Raji (cell line): ENCODE data around the gene OR10H1.

Source experiments
- POLR2A ChIP-seq: IDR thresholded peaks from 2 replicates; pipeline ENCODE4 v1.6.1; 2011; ENCODE audit warnings: low read depth, low read length, control low read depth; ENCODE audit not compliant: insufficient read depth

OR10H1 gene

DNA sequence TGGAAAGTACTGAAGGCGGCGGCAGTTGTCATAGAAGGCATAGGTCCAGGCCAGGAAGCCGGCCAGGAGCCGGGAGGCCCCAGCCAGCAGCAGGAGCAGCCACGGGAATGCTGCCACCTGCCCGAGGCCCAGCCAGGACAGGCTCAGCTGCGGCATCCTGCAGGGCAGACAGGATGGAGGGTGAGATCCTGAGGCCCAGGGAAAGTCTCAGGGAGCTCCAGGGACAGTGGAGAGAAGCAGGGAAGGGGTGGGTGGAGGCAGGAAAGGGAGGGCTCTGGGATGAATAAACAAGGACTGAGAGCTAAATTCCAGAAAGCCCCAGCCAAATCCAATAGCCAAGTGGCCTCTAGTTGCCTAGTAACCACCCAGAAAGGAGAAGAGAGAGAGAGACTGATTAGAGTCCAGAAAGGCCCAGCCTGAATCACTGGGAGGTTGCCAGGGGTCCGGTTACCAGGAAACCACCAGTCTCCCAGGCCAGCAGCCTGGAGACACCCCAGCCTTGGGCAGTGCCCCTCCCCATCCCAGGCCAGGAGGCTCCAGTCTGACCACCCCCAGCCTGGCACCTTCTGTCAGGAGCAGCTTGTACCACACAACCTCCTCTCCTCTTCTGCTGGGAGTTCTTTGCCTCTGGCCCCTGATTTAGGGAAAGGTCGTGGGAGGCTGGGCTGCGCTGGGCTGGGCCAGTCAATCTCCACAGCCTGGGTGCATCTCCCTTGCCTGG, 35.5 kb downstream of the OR10H1 start:
- no peak for TF ChIP-seq POLR2A

DNA sequence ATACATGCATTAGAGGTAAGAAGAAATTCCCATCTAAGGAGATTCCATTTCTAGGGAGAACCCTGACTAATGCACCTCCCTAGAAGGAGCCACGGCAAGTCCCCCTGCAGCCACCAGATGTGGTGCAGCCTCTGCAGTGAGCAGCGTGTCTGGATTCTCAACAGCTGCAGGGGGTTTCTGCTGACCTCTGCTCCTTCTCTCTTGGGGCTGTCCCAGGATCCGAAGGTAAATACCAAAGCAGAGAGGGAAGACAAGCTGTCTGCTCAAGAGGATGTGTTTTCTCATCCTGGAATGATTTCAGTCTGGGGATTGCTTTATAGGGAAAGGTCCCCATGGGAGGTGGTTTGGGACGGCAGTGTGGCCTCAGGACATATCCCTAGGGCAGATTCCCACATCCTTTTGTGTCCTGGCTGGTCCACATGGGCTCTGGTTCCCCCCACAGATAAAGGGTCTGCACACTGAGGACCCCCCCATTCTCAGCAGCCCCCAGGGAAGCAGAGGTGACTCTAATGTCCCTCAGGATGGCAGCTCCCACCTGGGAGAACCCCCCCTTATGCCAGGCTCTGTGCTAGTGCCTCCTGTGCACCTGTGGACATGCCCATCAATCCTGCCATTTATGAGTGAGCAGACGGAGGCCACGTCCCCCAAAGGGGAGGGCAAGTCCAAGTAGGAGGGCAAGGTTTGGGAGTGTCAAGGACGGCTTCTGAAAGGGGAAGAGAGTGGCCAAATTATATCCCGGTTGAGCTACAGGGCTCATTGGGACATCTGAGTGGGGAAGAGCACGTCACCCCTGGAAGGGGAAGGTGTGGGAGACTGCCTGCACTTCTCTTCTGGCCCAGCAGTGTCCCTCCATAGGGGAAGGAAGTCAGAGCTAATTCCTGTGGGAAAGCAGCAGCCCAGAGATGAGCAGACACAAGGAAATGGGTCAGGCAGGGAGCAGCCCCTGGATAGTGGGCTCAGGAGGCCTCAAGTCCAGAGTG, 38.2 kb downstream of the OR10H1 start:
- no peak for TF ChIP-seq POLR2A

DNA sequence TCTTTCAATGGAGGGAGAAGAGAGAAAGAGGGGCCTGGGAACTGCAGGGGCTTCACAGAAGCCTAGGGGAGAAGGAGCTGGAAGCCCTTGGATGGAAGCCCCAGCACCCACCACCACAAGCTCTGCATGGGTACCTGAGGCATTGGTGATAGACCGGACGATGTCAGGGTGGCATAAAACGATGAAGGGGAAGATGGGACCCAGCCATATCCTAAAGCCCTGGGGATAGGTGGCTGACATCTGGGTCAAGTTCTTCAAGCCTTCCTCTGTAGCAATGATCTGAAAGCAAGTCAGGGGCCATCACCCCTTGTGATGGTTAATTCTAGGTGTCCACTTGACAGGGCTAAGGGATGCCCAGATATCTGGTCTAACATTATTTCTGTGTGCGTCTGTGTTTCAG, 39.2 kb downstream of the OR10H1 start:
- TF ChIP-seq POLR2A: no peak

DNA sequence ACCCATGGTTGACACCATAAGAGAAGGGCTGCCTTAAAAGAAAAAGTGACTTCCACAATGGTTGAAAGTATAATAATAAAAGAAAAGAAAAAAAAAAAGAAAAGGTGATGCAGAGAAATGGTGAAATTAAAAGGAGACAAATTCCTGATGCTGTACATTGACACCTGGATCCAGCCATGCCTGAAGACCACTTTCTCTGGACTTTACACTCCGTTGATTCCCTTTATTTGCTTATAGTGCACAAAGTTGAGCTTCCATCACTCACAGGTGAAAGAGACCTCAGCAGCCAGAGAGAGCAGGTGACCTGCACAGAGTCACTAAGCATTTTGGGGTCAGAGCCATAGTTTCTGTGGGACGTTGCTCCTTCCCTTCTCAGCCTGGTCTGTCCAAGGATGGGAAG, 40.2 kb downstream of the OR10H1 start:
- no peak for TF ChIP-seq POLR2A

DNA sequence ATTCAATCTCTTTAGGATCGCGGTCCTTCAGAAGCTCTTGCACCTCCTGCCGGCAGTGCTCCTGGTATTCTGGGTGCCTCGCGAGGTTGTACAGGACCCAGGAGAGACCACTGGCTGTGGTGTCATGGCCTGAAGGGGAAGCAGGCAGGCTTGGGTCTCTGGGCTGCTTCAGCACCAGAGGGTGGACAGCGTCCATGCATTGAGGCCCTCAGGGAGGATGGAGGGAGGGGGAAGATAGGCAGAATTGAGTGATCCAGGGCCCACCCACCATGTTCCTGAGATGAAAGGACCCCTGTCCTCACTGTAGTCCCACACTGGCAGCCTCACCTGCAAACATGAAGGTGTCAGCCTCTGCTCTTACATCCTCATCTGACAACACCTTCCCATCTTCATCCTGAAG, 45.9 kb downstream of the OR10H1 start:
- TF ChIP-seq POLR2A: no peak

DNA sequence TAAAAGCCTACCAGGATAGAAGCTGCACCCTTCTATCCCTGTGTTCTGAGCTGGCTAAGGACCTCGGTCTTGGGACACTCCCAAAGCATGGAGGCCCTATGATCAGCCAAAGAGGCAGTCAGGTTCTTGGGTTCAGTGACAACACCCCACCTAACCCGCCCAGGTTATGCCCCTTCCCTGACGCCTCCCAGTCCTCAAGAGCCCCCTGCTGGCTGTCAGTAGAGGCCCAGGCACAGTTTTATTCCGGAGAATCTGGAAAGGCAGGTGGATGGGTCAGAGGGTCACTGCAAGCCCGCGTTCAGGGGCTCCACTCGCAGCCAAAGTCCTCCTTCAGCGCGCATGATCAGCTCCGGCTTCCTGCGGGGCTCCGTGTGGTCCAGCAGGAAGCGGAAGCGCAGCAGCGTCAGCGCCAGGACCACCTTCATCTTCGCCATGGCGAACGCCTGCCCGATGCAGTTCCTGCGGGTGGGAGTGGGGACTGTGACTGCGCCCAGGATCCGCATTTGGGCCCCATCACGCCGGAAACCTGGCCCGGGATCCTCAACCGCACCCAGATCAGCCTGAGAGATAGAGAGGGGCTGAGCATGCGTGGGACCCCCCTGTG, 55.4 kb downstream of the OR10H1 start:
- no peak for TF ChIP-seq POLR2A

DNA sequence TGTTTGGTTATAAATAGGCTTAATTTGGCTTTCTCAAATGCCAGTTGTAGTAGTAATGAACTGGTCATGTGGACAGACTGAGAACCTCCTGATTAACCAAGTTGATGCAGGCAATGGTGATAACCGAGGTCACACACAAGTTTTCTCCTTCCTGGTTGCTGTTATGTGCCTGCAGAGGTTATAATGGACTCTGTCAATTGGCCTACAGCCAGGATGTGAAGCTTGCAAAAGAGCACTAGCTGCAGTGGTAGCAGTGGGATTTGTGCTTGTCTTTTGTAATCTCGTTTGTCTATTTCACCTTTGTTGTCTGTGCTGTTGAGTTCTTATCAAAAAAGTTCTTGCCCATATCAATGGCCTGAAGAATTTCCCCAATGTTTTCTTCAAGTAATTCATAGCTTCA, 57.1 kb downstream of the OR10H1 start:
- TF ChIP-seq POLR2A: no peak
